Measurements from ENCODE around the gene PHACTR2.

- TF ChIP-seq CTCF (IDR thresholded peaks at IDR 0.05) (no peak), POLR2AphosphoS5 (IDR thresholded peaks at IDR 0.05) (no peak)
Observed at GRCh38 chr6:143778926-143779325, 101.2 kb downstream of the PHACTR2 start.

All from gastroesophageal sphincter (tissue), 3 donors.